ENCODE results near the gene CHMP4A.

Gene CHMP4A
- total RNA-seq, result 2.4 to 6.3 reads per million in 2 experiments

GRCh38 chr14:24212924-24213865 is at the start of gene CHMP4A:
CHMP4A (minus strand) TSS chr14:24213488; CDS start chr14:24213439, 49 bp downstream.
- DNase-seq (ENCODE audit: low read depth), result peak; percentile 94

- DNase-seq (ENCODE audit: low read depth), result no peak
Measured at GRCh38 chr14:24261969-24262327, 48.7 kb upstream of the CHMP4A start.

- no peak for DNase-seq (ENCODE audit: low read depth)
Measured at GRCh38 chr14:24261256-24261968, 48.1 kb upstream of the CHMP4A start.

GRCh38 chr14:24260780-24261157 is 47.5 kb upstream of the CHMP4A start:
- no peak for DNase-seq (ENCODE audit: low read depth)

- no peak for DNase-seq (ENCODE audit: low read depth)
Measured at GRCh38 chr14:24260026-24260779, 46.9 kb upstream of the CHMP4A start.

GRCh38 chr14:24259282-24260025 is 46.2 kb upstream of the CHMP4A start:
- no peak for DNase-seq (ENCODE audit: low read depth)

- DNase-seq (ENCODE audit: low read depth), result no peak
Measured at GRCh38 chr14:24258548-24259265, 45.4 kb upstream of the CHMP4A start.

GRCh38 chr14:24258119-24258518 is 44.8 kb upstream of the CHMP4A start:
- no peak for DNase-seq (ENCODE audit: low read depth)

- DNase-seq (ENCODE audit: low read depth), result no peak
Measured at GRCh38 chr14:24256960-24257359, 43.7 kb upstream of the CHMP4A start.

- DNase-seq (ENCODE audit: low read depth), result no peak
Measured at GRCh38 chr14:24255931-24256711, 42.8 kb upstream of the CHMP4A start.

GRCh38 chr14:24255438-24255837 is 42.1 kb upstream of the CHMP4A start:
- no peak for DNase-seq (ENCODE audit: low read depth)

- no peak for DNase-seq (ENCODE audit: low read depth)
Measured at GRCh38 chr14:24254630-24255392, 41.5 kb upstream of the CHMP4A start.

GRCh38 chr14:24253936-24254335 is 40.6 kb upstream of the CHMP4A start:
- no peak for DNase-seq (ENCODE audit: low read depth)

GRCh38 chr14:24252289-24253124 is 39.2 kb upstream of the CHMP4A start:
- DNase-seq (ENCODE audit: low read depth), result no peak

- DNase-seq (ENCODE audit: low read depth), result no peak
Measured at GRCh38 chr14:24251880-24252288, 38.6 kb upstream of the CHMP4A start.

GRCh38 chr14:24250354-24250753 is 37.1 kb upstream of the CHMP4A start:
- no peak for DNase-seq (ENCODE audit: low read depth)

GRCh38 chr14:24249230-24250021 is 36.1 kb upstream of the CHMP4A start:
- DNase-seq (ENCODE audit: low read depth), result no peak

GRCh38 chr14:24247422-24247821 is 34.1 kb upstream of the CHMP4A start:
- no peak for DNase-seq (ENCODE audit: low read depth)
